Neural progenitor cell (in vitro differentiated cells): Measurements from ENCODE around the gene DUSP18.

ENCODE experiments used
- EZH2 ChIP-seq: fragments of 200-600 bp; sonication (generic); IDR thresholded peaks from 2 replicates; pipeline ENCODE4 v1.6.1; 2017; ENCODE audit warnings: antibody characterized with exemption, mild to moderate bottlenecking, moderate library complexity
- EZH2phosphoT487 ChIP-seq: fragments of 200-600 bp; sonication (generic); IDR thresholded peaks from 2 replicates; pipeline ENCODE4 v1.6.1; 2017; ENCODE audit warnings: antibody characterized with exemption
- TF ChIP-seq, protein P1 (sequence below): fragments of 200-600 bp; sonication (generic); IDR thresholded peaks from 2 replicates; pipeline ENCODE4 v1.5.1; 2017; ENCODE audit warnings: antibody characterized with exemption, mild to moderate bottlenecking

DNA sequence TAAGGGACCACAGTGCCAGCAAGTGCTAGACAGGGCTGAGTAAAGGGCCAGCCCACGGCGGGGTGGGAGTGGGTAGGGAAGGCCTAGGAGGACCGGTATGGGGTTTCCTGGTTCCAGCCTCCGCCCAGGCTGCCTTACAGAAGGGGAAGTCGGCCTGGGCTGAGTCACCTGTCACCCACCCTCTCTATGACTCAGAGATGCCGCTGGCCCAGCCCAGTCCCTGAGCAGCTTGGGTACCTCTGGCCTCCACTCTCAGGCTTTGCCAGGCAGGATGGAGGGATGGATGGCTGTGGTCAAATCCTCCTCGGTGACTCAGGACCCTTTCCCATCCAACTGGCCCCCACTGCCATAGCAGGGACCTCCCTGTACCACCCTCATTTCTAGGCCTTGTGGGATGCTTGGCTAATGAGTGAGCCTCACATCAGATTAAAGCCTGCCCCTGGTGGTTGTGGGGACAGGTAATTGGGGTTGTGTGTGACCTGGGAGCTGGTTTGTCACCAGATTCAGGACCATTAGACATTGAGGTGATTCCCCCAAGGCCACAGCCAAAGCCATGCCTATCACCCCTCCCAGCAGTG is 18.2 kb downstream of the DUSP18 start:
- TF ChIP-seq, protein P1, sequence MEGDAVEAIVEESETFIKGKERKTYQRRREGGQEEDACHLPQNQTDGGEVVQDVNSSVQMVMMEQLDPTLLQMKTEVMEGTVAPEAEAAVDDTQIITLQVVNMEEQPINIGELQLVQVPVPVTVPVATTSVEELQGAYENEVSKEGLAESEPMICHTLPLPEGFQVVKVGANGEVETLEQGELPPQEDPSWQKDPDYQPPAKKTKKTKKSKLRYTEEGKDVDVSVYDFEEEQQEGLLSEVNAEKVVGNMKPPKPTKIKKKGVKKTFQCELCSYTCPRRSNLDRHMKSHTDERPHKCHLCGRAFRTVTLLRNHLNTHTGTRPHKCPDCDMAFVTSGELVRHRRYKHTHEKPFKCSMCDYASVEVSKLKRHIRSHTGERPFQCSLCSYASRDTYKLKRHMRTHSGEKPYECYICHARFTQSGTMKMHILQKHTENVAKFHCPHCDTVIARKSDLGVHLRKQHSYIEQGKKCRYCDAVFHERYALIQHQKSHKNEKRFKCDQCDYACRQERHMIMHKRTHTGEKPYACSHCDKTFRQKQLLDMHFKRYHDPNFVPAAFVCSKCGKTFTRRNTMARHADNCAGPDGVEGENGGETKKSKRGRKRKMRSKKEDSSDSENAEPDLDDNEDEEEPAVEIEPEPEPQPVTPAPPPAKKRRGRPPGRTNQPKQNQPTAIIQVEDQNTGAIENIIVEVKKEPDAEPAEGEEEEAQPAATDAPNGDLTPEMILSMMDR: no peak
- no peak for TF ChIP-seq EZH2phosphoT487
- TF ChIP-seq EZH2: no peak
